Measurements from ENCODE around the gene ACTR8. TPM values are rescaled to one million over a fixed set of nuclear protein-coding genes. Genes with fewer than 3 reads are reported as not detected.

Gene ACTR8
- total RNA-seq, 2 experiments from 2014 or later: 13.7 to 14.3 TPM

DNA sequence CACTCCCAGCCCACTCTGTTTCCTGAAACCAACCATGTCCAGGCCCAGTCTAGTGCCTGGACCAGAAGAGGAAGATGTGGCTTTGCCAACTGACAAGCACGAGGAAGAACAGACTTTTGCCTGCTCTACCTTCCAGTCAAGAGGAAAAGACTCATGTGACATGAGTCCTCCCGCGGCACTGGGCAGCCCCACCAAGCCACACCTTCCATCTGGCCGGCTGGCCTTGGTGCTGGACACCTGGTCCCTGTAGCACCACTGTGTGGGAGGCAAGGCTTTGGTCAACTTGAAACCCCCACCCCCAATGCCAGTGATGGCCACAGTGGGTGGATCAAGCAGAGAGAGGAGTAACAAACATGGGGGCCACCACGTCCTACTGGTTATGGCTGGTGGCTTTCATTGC, 48.3 kb downstream of the ACTR8 start:
- Mint-ChIP-seq H3K4me1 (ENCODE audit: low read depth) (no peaks in the 10 kb centered on the region), H3K36me3 (ENCODE audit: low read depth) (no peaks in the 10 kb centered on the region), H3K9me3 (no peaks in the 10 kb centered on the region), H3K4me3 (no peak overlapping the region), H3K27me3 (peaks cover under 1% of the 10 kb centered on the region), H3K27ac (no peak overlapping the region)
- Histone ChIP-seq H3K9me3 (ENCODE audit: control insufficient read depth in 1 of 2, insufficient read depth in 1 of 2, low read length in 2 of 2) (no peaks in the 10 kb centered on the region), H3K27ac (ENCODE audit: low read depth in 1 of 2, low read length in 2 of 2) (no peak overlapping the region), H3K27me3 (ENCODE audit: control insufficient read depth in 1 of 2, insufficient read depth in 2 of 2, low read length in 2 of 2) (no peaks in the 10 kb centered on the region), H3K4me1 (ENCODE audit: insufficient read depth, low read length) (no peaks in the 10 kb centered on the region), H3K36me3 (ENCODE audit: insufficient read depth, low read length) (no peaks in the 10 kb centered on the region), H3K4me3 (ENCODE audit: low read length) (no peak overlapping the region)
- TF ChIP-seq, protein P1, sequence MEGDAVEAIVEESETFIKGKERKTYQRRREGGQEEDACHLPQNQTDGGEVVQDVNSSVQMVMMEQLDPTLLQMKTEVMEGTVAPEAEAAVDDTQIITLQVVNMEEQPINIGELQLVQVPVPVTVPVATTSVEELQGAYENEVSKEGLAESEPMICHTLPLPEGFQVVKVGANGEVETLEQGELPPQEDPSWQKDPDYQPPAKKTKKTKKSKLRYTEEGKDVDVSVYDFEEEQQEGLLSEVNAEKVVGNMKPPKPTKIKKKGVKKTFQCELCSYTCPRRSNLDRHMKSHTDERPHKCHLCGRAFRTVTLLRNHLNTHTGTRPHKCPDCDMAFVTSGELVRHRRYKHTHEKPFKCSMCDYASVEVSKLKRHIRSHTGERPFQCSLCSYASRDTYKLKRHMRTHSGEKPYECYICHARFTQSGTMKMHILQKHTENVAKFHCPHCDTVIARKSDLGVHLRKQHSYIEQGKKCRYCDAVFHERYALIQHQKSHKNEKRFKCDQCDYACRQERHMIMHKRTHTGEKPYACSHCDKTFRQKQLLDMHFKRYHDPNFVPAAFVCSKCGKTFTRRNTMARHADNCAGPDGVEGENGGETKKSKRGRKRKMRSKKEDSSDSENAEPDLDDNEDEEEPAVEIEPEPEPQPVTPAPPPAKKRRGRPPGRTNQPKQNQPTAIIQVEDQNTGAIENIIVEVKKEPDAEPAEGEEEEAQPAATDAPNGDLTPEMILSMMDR (IDR thresholded peaks at IDR 0.05): no peak
- intact Hi-C loops (cut with DNase I, micrococcal nuclease): no loop called here
- DNase-seq (no peak), ATAC-seq (ENCODE audit: poor library complexity) (no peak)
- POLR2A ChIA-PET: no interaction called here
- CTCF ChIA-PET: no interaction called here

DNA sequence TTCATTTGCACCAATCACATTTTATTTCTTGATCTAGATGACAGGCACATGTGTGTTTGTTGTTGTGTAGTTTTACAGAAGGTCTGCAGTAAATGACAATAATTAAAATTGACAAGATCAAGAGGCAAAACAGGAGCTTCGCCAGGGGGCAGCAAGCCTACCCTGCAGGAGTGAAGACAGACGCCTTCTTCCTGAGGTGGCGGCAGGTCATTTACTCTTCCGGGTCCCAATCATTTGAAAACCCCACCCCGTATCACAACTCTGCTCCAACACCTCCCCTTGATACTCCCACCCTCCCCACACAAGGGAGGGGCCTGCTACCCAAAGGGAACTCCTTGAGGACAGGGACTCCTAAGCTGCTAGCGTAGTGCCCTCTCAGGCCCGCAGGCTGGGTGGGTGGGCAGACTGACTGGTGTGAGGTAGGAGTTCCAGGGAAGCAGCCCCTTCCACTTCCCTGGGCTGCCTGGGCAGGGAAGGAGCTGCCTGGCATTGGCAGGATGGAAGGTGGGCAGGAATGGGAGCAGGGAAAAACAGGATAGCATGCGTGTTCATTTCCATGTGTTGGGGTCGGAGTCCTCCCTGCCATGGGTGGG, 48.8 kb downstream of the ACTR8 start:
- no peaks in the 10 kb centered on the region for H3K36me3 ChIP-seq (ENCODE audit: insufficient read depth, low read length)
- H3K4me1 ChIP-seq (ENCODE audit: insufficient read depth, low read length): no peaks in the 10 kb centered on the region
- no peak overlapping the region for H3K4me3 ChIP-seq (ENCODE audit: low read length)
- no peaks in the 10 kb centered on the region for H3K4me1 Mint-ChIP-seq (ENCODE audit: low read depth)
- DNase-seq (no peak), ATAC-seq (ENCODE audit: poor library complexity) (no peak)
- no peaks in the 10 kb centered on the region for H3K27me3 ChIP-seq (ENCODE audit: control insufficient read depth in 1 of 2, insufficient read depth in 2 of 2, low read length in 2 of 2)
- H3K27ac ChIP-seq (ENCODE audit: low read depth in 1 of 2, low read length in 2 of 2): no peak overlapping the region
- H3K27me3 Mint-ChIP-seq: no peaks in the 10 kb centered on the region
- ChIA-PET POLR2A (no interaction called here), CTCF (no interaction called here)
- TF ChIP-seq, protein P1 (IDR thresholded peaks at IDR 0.05): no peak
- H3K9me3 Mint-ChIP-seq: no peaks in the 10 kb centered on the region
- intact Hi-C loops (cut with DNase I, micrococcal nuclease): no loop called here
- no peak overlapping the region for H3K4me3 Mint-ChIP-seq
- no peaks in the 10 kb centered on the region for H3K36me3 Mint-ChIP-seq (ENCODE audit: low read depth)
- H3K9me3 ChIP-seq (ENCODE audit: control insufficient read depth in 1 of 2, insufficient read depth in 1 of 2, low read length in 2 of 2): no peaks in the 10 kb centered on the region
- no peak overlapping the region for H3K27ac Mint-ChIP-seq

DNA sequence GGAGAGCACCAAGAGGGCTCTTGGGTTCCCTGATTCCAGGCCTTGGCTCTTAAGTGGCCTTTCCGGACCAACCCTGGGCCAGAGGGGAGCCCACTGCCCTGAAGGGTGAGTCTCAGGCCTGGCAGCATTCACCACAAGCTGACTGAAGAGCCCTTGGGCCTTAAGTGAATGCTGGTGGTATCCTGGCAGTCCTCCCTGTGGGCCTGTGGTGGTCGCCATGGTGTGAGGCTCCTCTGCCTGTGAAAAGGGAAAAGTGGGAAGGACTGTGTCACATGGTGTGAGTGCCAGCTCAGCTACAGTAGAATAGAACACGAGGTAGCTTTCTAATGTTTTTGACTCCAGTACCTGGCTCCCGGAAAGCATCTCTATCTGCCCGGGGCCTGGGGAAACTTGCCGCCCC, 51.0 kb downstream of the ACTR8 start:
- H3K4me1 ChIP-seq (ENCODE audit: insufficient read depth, low read length): no peaks in the 10 kb centered on the region
- H3K4me1 Mint-ChIP-seq (ENCODE audit: low read depth): no peaks in the 10 kb centered on the region
- ChIA-PET CTCF (no interaction called here), POLR2A (no interaction called here)
- DNase-seq (no peak), ATAC-seq (ENCODE audit: poor library complexity) (no peak)
- H3K36me3 Mint-ChIP-seq (ENCODE audit: low read depth): no peaks in the 10 kb centered on the region
- H3K27ac Mint-ChIP-seq: no peak overlapping the region
- intact Hi-C loops (cut with DNase I, micrococcal nuclease): no loop called here
- no peaks in the 10 kb centered on the region for H3K36me3 ChIP-seq (ENCODE audit: insufficient read depth, low read length)
- H3K27ac ChIP-seq (ENCODE audit: low read depth in 1 of 2, low read length in 2 of 2): no peak overlapping the region
- H3K4me3 ChIP-seq (ENCODE audit: low read length): no peak overlapping the region
- H3K27me3 Mint-ChIP-seq: no peaks in the 10 kb centered on the region
- TF ChIP-seq, protein P1 (IDR thresholded peaks at IDR 0.05): no peak
- no peaks in the 10 kb centered on the region for H3K9me3 Mint-ChIP-seq
- H3K9me3 ChIP-seq (ENCODE audit: control insufficient read depth in 1 of 2, insufficient read depth in 1 of 2, low read length in 2 of 2): no peaks in the 10 kb centered on the region
- H3K27me3 ChIP-seq (ENCODE audit: control insufficient read depth in 1 of 2, insufficient read depth in 2 of 2, low read length in 2 of 2): no peaks in the 10 kb centered on the region
- no peak overlapping the region for H3K4me3 Mint-ChIP-seq

All from CD4-positive, alpha-beta T cell (primary cell).